ENCODE results near the gene MOGAT3.
A peak's percentile ranks its signal among the peaks of the same experiment; 100 is the strongest.

MOGAT3 gene

GRCh38 chr7:101200862-101201599 lies at the start of gene MOGAT3:
Gene MOGAT3, minus strand, starts transcription at chr7:101201036. Its CDS starts 182 bp downstream, at chr7:101200854.
- DNase-seq (ENCODE audit: low spot score) = no peak

GRCh38 chr7:101250324-101250723 lies 49.5 kb upstream of the MOGAT3 start:
- DNase-seq (ENCODE audit: low spot score) = no peak

GRCh38 chr7:101248276-101248675 lies 47.4 kb upstream of the MOGAT3 start:
- peak; percentile 45 for DNase-seq (ENCODE audit: low spot score)

GRCh38 chr7:101245147-101245668 lies 44.4 kb upstream of the MOGAT3 start:
- no peak for DNase-seq (ENCODE audit: low spot score)

GRCh38 chr7:101244375-101245146 lies 43.7 kb upstream of the MOGAT3 start, which contains the start of gene FIS1:
Gene FIS1, minus strand, starts transcription at chr7:101245081. Its CDS starts 77 bp downstream, at chr7:101245004.
- DNase-seq (ENCODE audit: low spot score) = peak; percentile 97

- peak; percentile 70 for DNase-seq (ENCODE audit: low spot score)
Measured at GRCh38 chr7:101243646-101244374, 43.0 kb upstream of the MOGAT3 start.

GRCh38 chr7:101241443-101242349 lies 40.9 kb upstream of the MOGAT3 start:
- no peak for DNase-seq (ENCODE audit: low spot score)

GRCh38 chr7:101241015-101241363 lies 40.2 kb upstream of the MOGAT3 start:
- no peak for DNase-seq (ENCODE audit: low spot score)

GRCh38 chr7:101240226-101241014 lies 39.6 kb upstream of the MOGAT3 start:
- no peak for DNase-seq (ENCODE audit: low spot score)

- DNase-seq (ENCODE audit: low spot score) = no peak
Measured at GRCh38 chr7:101239951-101240220, 39.0 kb upstream of the MOGAT3 start.

GRCh38 chr7:101239191-101239950 lies 38.5 kb upstream of the MOGAT3 start:
- DNase-seq (ENCODE audit: low spot score) = no peak

GRCh38 chr7:101238226-101239182 lies 37.7 kb upstream of the MOGAT3 start:
- DNase-seq (ENCODE audit: low spot score) = no peak

GRCh38 chr7:101237206-101238067 lies 36.6 kb upstream of the MOGAT3 start, which contains the start of gene CLDN15:
Gene CLDN15, minus strand, starts transcription at chr7:101237802. Its CDS starts 221 bp downstream, at chr7:101237581.
- no peak for DNase-seq (ENCODE audit: low spot score)

GRCh38 chr7:101236292-101236835 lies 35.5 kb upstream of the MOGAT3 start:
- DNase-seq (ENCODE audit: low spot score) = no peak

GRCh38 chr7:101235522-101235921 lies 34.7 kb upstream of the MOGAT3 start:
- DNase-seq (ENCODE audit: low spot score) = no peak

GRCh38 chr7:101235050-101235449 lies 34.2 kb upstream of the MOGAT3 start:
- no peak for DNase-seq (ENCODE audit: low spot score)

- no peak for DNase-seq (ENCODE audit: low spot score)
Measured at GRCh38 chr7:101234636-101235035, 33.8 kb upstream of the MOGAT3 start.

Measured in RKO (cell line).